Subcutaneous abdominal adipose tissue (tissue), 5 donors: ENCODE results near the gene FMNL3.

Source experiments
- H3K27ac ChIP-seq: one replicate; pipeline ENCODE4 v1.7.0; 2013; ENCODE audit warnings: low read depth, mild to moderate bottlenecking, inconsistent platforms, low read length, moderate library complexity
- H3K27me3 ChIP-seq, 5 donors: one replicate each; pipeline ENCODE4 v1.7.0; 2013; ENCODE audit warnings: low read length in 5 of 5, inconsistent platforms in 1 of 5; ENCODE audit not compliant: control insufficient read depth in 5 of 5, insufficient read depth in 4 of 5
- H3K36me3 ChIP-seq, 5 donors: one replicate each; pipeline ENCODE4 v1.7.0; 2013; ENCODE audit warnings: low read length in 5 of 5; ENCODE audit not compliant: control insufficient read depth in 5 of 5, insufficient read depth in 5 of 5
- H3K4me1 ChIP-seq, 5 donors: one replicate each; pipeline ENCODE4 v1.7.0; 2013; ENCODE audit warnings: low read length in 5 of 5, mild to moderate bottlenecking in 3 of 5, moderate library complexity in 1 of 5; ENCODE audit not compliant: control insufficient read depth in 5 of 5, insufficient read depth in 5 of 5
- H3K4me3 ChIP-seq, 5 donors: one replicate each; pipeline ENCODE4 v1.7.0; 2013; ENCODE audit warnings: low read length in 5 of 5, low read depth in 1 of 5
- H3K9ac ChIP-seq, 5 donors: one replicate each; pipeline ENCODE4 v1.7.0; 2013; ENCODE audit warnings: low read length in 5 of 5, mild to moderate bottlenecking in 4 of 5, moderate library complexity in 3 of 5
- H3K9me3 ChIP-seq, 5 donors: one replicate each; pipeline ENCODE4 v1.7.0; 2013; ENCODE audit warnings: low read length in 5 of 5; ENCODE audit not compliant: control insufficient read depth in 5 of 5
- donor health status: healthy.
- donor health status: healthy.
- donor health status: healthy.
- donor health status: healthy.
- donor health status: healthy.

Gene FMNL3

DNA sequence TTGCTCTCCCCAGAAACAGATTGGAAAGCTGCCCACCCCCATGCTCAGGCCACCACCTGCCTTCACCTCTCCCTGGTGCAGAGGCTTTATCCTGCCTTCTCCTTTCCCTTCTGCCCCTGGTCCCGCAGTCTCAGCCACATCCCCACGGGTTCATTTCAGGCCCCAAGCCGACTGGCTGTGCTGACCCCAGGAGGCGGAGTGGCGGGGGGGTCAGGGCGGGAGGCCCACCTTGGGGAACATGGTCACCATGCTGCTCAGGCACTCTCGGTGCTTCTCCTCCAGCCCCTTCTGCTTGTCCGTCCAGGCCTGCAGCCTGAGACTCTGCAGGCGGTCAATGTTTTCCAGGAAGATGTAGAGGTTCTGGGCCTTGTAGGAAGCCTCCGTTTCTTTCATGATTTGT is 108.7 kb downstream of the FMNL3 start:
- no peaks in the 10 kb centered on the region for H3K9me3 ChIP-seq
- no peaks in the 10 kb centered on the region for H3K27me3 ChIP-seq
- no peak overlapping the region for H3K4me3 ChIP-seq
- H3K27ac ChIP-seq: no peak overlapping the region
- peaks cover 0 to 7% (median 5%) of the 10 kb centered on the region in 5 donors for H3K36me3 ChIP-seq
- H3K9ac ChIP-seq: no peak overlapping the region
- no peaks in the 10 kb centered on the region for H3K4me1 ChIP-seq

DNA sequence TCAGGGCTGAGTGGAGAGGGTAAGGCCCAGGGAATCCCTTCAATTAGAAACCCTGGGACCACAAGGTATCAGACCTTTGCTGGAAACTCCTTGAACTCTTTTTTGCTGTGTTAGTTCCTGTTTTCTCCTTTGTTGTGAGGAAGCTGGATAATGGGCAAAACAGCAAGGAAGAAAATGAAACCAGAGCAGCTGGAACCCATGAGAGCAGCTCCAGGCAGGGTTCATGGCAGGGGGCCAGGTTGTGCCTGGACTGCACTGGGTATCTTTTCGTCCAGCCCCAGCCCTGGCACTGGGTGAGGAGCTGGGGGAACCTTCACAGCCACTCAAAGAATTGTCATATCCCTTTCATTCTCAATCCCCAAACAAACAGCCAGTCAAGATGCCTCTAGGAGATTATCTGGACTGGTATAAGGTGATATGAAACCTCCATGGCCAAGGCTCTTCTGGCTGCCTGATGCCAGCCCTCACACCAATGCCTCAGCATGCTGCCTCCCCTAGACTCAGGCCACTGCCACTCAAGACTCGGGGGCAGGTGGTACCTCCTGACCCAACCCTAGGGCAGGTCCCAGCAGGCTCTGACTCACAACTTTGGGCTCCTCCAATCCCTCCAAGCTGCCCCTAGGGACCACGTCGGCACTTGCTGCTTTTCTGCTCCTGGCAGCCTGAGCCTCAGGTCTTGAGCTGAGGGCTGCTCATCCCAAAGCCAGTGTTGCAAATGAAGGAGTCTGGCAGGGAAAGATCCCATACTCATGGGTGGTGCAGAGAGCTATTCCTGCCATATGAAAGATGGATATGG is 118.3 kb downstream of the FMNL3 start:
- peak overlapping the region in 1 of 5 donors; percentile 53 for H3K9ac ChIP-seq
- no peaks in the 10 kb centered on the region for H3K9me3 ChIP-seq
- H3K4me1 ChIP-seq: peaks cover 4 to 27% (median 13%) of the 10 kb centered on the region in 5 donors
- H3K27me3 ChIP-seq: no peaks in the 10 kb centered on the region
- no peak overlapping the region for H3K4me3 ChIP-seq
- H3K27ac ChIP-seq: no peak overlapping the region
- H3K36me3 ChIP-seq: peaks cover 0 to 8% (median 5%) of the 10 kb centered on the region in 5 donors

DNA sequence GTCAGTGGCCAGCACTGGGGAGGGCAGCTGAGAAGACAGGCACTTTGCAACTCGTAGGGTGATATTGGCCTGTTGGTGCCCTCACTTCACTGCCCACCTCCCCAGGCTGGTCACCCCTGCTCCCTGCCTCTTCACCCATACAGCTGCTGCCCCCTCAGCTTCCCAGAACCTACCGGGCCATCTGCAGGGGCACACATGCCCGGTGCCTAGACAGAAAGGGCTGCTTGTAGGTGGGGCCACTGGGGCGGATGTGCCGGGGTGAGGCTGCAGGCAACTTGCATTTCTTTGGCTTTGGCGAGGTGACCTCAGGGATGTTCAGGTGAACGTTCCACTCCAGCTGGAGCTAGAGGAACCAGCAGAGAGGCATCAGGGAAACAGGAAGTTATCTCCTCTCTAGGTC is 118.9 kb downstream of the FMNL3 start:
- Histone ChIP-seq H3K4me1 (peaks cover 4 to 34% (median 17%) of the 10 kb centered on the region in 5 donors), H3K27ac (no peak overlapping the region), H3K9me3 (no peaks in the 10 kb centered on the region), H3K36me3 (peaks cover 0 to 12% (median 8%) of the 10 kb centered on the region in 5 donors), H3K4me3 (no peak overlapping the region), H3K27me3 (no peaks in the 10 kb centered on the region), H3K9ac (peak overlapping the region in 1 of 5 donors; percentile 53)

DNA sequence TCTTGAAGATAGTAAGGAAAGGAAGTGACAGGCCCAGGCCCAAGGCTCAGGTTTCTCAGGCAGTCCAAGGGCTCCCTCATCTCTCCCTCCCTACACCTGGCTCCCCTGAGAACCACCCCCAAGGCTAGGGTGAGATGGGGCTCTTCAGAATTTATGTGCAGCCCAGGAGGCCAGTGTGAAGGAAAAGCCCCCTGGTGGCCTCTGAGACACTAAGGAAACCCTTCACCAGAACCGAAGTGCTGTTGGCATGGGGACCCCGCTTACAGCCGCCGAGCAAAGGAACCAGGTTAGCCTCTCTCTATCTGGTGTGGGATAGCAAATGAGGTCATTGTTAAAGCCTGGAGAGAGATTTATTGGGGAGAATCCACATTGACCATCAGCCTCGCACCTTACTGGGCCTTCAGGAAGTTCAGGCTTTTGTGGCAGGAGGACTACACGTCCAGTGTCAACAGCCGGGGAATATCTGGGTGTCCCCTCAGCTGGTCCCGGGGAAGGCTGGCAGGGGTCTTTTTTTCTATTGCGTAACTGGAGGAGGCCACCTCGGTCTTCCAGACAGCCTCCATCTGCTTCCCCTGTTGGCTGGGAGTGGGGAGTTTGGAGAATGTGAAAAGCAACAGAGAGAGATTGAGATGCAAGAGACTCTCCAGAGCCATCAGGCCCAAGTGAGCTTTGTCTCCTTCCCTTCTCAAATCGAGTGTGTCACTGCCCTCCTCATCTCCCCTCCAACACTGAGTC is 119.9 kb downstream of the FMNL3 start:
- no peak overlapping the region for H3K9ac ChIP-seq

More for the DNA sequence above, 119.9 kb downstream of the FMNL3 start:
- Histone ChIP-seq H3K36me3 (peaks cover 0 to 12% (median 8%) of the 10 kb centered on the region in 5 donors), H3K4me1 (peaks cover 4 to 42% (median 25%) of the 10 kb centered on the region in 5 donors), H3K9me3 (no peaks in the 10 kb centered on the region), H3K4me3 (no peak overlapping the region), H3K27me3 (no peaks in the 10 kb centered on the region), H3K27ac (no peak overlapping the region)
